ENCODE measurements around the gene PDK4. TPM values are rescaled to one million over a fixed set of nuclear protein-coding genes. Genes with fewer than 3 reads are reported as not detected.
A peak's percentile ranks its signal among the peaks of the same experiment; 100 is the strongest.

Gene PDK4
- total and polyA plus RNA-seq, 2 of the 13 experiments (the other 11 are each of a cell fraction or from before 2014, with no cell fraction given), result 0.04 TPM; not detected in 1

GRCh38 chr7:95578299-95578855 lies 17.9 kb downstream of the PDK4 start (continued):
- no peak for TF ChIP-seq ATM (IDR thresholded peaks at IDR 0.05; ENCODE audit: borderline replicate concordance)
- no peak for TF ChIP-seq ZNF776 (CRISPR knock-in tag; IDR thresholded peaks at IDR 0.05)
- TF ChIP-seq ARID5B (CRISPR knock-in tag; IDR thresholded peaks at IDR 0.05), result 0 out of 2 replicates have a peak, but pooled peaks have one; percentile 6
- peak; percentile 37; the same call in 1 of the 2 replicates for TF ChIP-seq MAFF (IDR thresholded peaks at IDR 0.05; ENCODE audit: low read depth, low read length)
- no peak for TF ChIP-seq SRSF1 (optimal IDR thresholded peaks at IDR 0.05; ENCODE audit: low read depth, low read length)
- TF ChIP-seq ZNF644 (CRISPR knock-in tag; IDR thresholded peaks at IDR 0.05; ENCODE audit: low read depth), result no peak
- no peak for TF ChIP-seq ZFP62 (CRISPR knock-in tag; IDR thresholded peaks at IDR 0.05)
- 0 out of 2 replicates have a peak, but pooled peaks have one; percentile 15 for TF ChIP-seq PAXIP1 (CRISPR knock-in tag; conservative IDR thresholded peaks at IDR 0.05)
- no peak for TF ChIP-seq FOXP4 (CRISPR knock-in tag; IDR thresholded peaks at IDR 0.05)
- TF ChIP-seq RXRB (CRISPR knock-in tag; IDR thresholded peaks at IDR 0.05; ENCODE audit: borderline replicate concordance), result peak; percentile 20; the same call in 1 of the 2 replicates
- no peak for TF ChIP-seq TARDBP (CRISPR knock-in tag; IDR thresholded peaks at IDR 0.05)
- TF ChIP-seq ATF5 (CRISPR knock-in tag; IDR thresholded peaks at IDR 0.05; ENCODE audit: low read depth), result no peak
- no peak for TF ChIP-seq HNRNPH1 (optimal IDR thresholded peaks at IDR 0.05; ENCODE audit: low read depth, low read length)
